Activated T-cell treated with anti-CD3 and anti-CD28 coated beads for 1 hour (primary cell): ENCODE measurements around the gene FRMD1.

ENCODE experiments used
- DNase-seq: peaks from one replicate; pipeline ENCODE4 v3.0.0-alpha.2; 2020; ENCODE audit warnings: low read depth

FRMD1 gene

GRCh38 chr6:168043193-168043847 is 35.7 kb downstream of the FRMD1 start:
- DNase-seq: no peak

GRCh38 chr6:168042426-168043192 is 36.4 kb downstream of the FRMD1 start:
- no peak for DNase-seq

GRCh38 chr6:168041928-168042327 is 37.1 kb downstream of the FRMD1 start:
- no peak for DNase-seq

GRCh38 chr6:168040856-168041496 is 38.0 kb downstream of the FRMD1 start:
- no peak for DNase-seq

- DNase-seq: no peak
Observed at GRCh38 chr6:168039849-168040248, 39.2 kb downstream of the FRMD1 start.

- no peak for DNase-seq
Observed at GRCh38 chr6:168039301-168039700, 39.7 kb downstream of the FRMD1 start.

- DNase-seq: no peak
Observed at GRCh38 chr6:168038576-168039140, 40.4 kb downstream of the FRMD1 start.

GRCh38 chr6:168037856-168038255 is 41.2 kb downstream of the FRMD1 start:
- DNase-seq: no peak

- no peak for DNase-seq
Observed at GRCh38 chr6:168037242-168037641, 41.8 kb downstream of the FRMD1 start.

GRCh38 chr6:168035661-168036545 is 43.1 kb downstream of the FRMD1 start:
- DNase-seq: no peak

- no peak for DNase-seq
Observed at GRCh38 chr6:168035098-168035660, 43.8 kb downstream of the FRMD1 start.

- no peak for DNase-seq
Observed at GRCh38 chr6:168034537-168034936, 44.5 kb downstream of the FRMD1 start.

- DNase-seq: no peak
Observed at GRCh38 chr6:168033791-168034190, 45.2 kb downstream of the FRMD1 start.

GRCh38 chr6:168032005-168032760 is 46.8 kb downstream of the FRMD1 start:
- DNase-seq: no peak

- no peak for DNase-seq
Observed at GRCh38 chr6:168031411-168031971, 47.5 kb downstream of the FRMD1 start.

GRCh38 chr6:168030908-168031307 is 48.1 kb downstream of the FRMD1 start:
- no peak for DNase-seq

- DNase-seq: no peak
Observed at GRCh38 chr6:168030218-168030746, 48.7 kb downstream of the FRMD1 start.

- no peak for DNase-seq
Observed at GRCh38 chr6:168029459-168030217, 49.4 kb downstream of the FRMD1 start.

- DNase-seq: no peak
Observed at GRCh38 chr6:168028181-168028580, 50.8 kb downstream of the FRMD1 start.
